GM19239 (cell line): Measurements from ENCODE around the gene SYNPR.

Experiments
- DNase-seq: peaks from one replicate; pipeline ENCODE4 v3.0.0; 2011; ENCODE audit warnings: low spot score; ENCODE audit not compliant: insufficient read length
- FAIRE-seq: peaks from 2 replicates; lab custom pipeline; 2011; peaks lifted over from hg19 to GRCh38; lab: Jason Lieb, UNC

Gene SYNPR

GRCh38 chr3:63514678-63515077 is 236.6 kb downstream of the SYNPR start:
- FAIRE-seq (no peak), DNase-seq (no peak)

- DNase-seq (no peak), FAIRE-seq (no peak)
Measured at GRCh38 chr3:63519426-63519825, 241.3 kb downstream of the SYNPR start.

GRCh38 chr3:63521657-63522056 is 243.5 kb downstream of the SYNPR start:
- FAIRE-seq: no peak

GRCh38 chr3:63523100-63523499 is 245.0 kb downstream of the SYNPR start:
- FAIRE-seq (no peak), DNase-seq (no peak)

More at GRCh38 chr3:63521657-63522056, 243.5 kb downstream of the SYNPR start:
- DNase-seq: no peak

- DNase-seq: no peak
- no peak for FAIRE-seq
Measured at GRCh38 chr3:63528325-63529000, 250.4 kb downstream of the SYNPR start.

GRCh38 chr3:63532521-63532920 is 254.4 kb downstream of the SYNPR start:
- DNase-seq (no peak), FAIRE-seq (no peak)

- FAIRE-seq (no peak), DNase-seq (no peak)
Measured at GRCh38 chr3:63538919-63539318, 260.8 kb downstream of the SYNPR start.

- FAIRE-seq (no peak), DNase-seq (no peak)
Measured at GRCh38 chr3:63555767-63556166, 277.7 kb downstream of the SYNPR start.

- DNase-seq: no peak
- no peak for FAIRE-seq
Measured at GRCh38 chr3:63556401-63556800, 278.3 kb downstream of the SYNPR start.

GRCh38 chr3:63557912-63558311 is 279.8 kb downstream of the SYNPR start:
- DNase-seq (no peak), FAIRE-seq (no peak)

GRCh38 chr3:63559884-63560283 is 281.8 kb downstream of the SYNPR start:
- DNase-seq (no peak), FAIRE-seq (no peak)

GRCh38 chr3:63561879-63562278 is 283.8 kb downstream of the SYNPR start:
- no peak for DNase-seq
- FAIRE-seq: no peak

GRCh38 chr3:63562323-63562722 is 284.2 kb downstream of the SYNPR start:
- DNase-seq: no peak

GRCh38 chr3:63563572-63563971 is 285.5 kb downstream of the SYNPR start:
- DNase-seq (no peak), FAIRE-seq (no peak)

More at GRCh38 chr3:63562323-63562722, 284.2 kb downstream of the SYNPR start:
- no peak for FAIRE-seq

GRCh38 chr3:63565220-63565619 is 287.1 kb downstream of the SYNPR start:
- DNase-seq (no peak), FAIRE-seq (no peak)

GRCh38 chr3:63571682-63572081 is 293.6 kb downstream of the SYNPR start:
- no peak for DNase-seq

GRCh38 chr3:63576846-63577245 is 298.7 kb downstream of the SYNPR start:
- FAIRE-seq (no peak), DNase-seq (no peak)

More at GRCh38 chr3:63571682-63572081, 293.6 kb downstream of the SYNPR start:
- FAIRE-seq: no peak

GRCh38 chr3:63578858-63579257 is 300.8 kb downstream of the SYNPR start:
- DNase-seq (no peak), FAIRE-seq (no peak)

- FAIRE-seq (no peak), DNase-seq (no peak)
Measured at GRCh38 chr3:63580151-63580550, 302.0 kb downstream of the SYNPR start.

GRCh38 chr3:63582943-63583500 is 304.9 kb downstream of the SYNPR start:
- FAIRE-seq (no peak), DNase-seq (no peak)

GRCh38 chr3:63584681-63585080 is 306.6 kb downstream of the SYNPR start:
- no peak for DNase-seq
- FAIRE-seq: no peak

- FAIRE-seq (no peak), DNase-seq (no peak)
Measured at GRCh38 chr3:63585927-63586326, 307.8 kb downstream of the SYNPR start.
